ENCODE results near the gene NIPSNAP3A.

DNA sequence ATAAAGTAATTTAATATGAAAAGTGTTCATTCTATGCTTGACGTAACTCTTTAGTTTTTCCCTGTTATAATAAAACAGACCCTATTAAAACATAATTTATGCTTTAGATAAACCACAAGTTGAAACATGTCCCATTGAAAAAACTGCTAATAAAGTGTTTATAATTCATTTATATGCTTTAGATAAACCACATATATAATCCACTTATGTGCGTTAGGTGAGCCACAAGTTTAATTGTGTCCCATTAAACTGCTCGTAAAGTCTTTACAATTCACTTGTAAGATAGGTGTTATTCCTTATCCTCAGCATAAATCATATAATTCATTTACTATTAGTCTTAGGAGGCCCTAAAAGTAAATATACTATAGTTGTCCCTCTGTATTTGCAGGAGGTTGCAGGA lies 20.0 kb downstream of the NIPSNAP3A start:
- TF ChIP-seq, protein P1, sequence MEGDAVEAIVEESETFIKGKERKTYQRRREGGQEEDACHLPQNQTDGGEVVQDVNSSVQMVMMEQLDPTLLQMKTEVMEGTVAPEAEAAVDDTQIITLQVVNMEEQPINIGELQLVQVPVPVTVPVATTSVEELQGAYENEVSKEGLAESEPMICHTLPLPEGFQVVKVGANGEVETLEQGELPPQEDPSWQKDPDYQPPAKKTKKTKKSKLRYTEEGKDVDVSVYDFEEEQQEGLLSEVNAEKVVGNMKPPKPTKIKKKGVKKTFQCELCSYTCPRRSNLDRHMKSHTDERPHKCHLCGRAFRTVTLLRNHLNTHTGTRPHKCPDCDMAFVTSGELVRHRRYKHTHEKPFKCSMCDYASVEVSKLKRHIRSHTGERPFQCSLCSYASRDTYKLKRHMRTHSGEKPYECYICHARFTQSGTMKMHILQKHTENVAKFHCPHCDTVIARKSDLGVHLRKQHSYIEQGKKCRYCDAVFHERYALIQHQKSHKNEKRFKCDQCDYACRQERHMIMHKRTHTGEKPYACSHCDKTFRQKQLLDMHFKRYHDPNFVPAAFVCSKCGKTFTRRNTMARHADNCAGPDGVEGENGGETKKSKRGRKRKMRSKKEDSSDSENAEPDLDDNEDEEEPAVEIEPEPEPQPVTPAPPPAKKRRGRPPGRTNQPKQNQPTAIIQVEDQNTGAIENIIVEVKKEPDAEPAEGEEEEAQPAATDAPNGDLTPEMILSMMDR (IDR thresholded peaks at IDR 0.05), result no peak
- no peak for TF ChIP-seq POLR2A (IDR thresholded peaks at IDR 0.05)

All from gastroesophageal sphincter (tissue), 3 donors.